AG09319 (cell line): ENCODE results near the gene VIPAS39.

Experiments used
- DNase-seq: peaks from one replicate; pipeline ENCODE4 v3.0.0-alpha.2; 2010; ENCODE audit warnings: low read depth; ENCODE audit errors: extremely low read depth
- TF ChIP-seq, protein P1 (sequence below): IDR thresholded peaks from 2 replicates; pipeline ENCODE4 v1.5.1; 2011; ENCODE audit warnings: low read depth, mild to moderate bottlenecking, inconsistent platforms, low read length, moderate library complexity

The VIPAS39 gene

DNA sequence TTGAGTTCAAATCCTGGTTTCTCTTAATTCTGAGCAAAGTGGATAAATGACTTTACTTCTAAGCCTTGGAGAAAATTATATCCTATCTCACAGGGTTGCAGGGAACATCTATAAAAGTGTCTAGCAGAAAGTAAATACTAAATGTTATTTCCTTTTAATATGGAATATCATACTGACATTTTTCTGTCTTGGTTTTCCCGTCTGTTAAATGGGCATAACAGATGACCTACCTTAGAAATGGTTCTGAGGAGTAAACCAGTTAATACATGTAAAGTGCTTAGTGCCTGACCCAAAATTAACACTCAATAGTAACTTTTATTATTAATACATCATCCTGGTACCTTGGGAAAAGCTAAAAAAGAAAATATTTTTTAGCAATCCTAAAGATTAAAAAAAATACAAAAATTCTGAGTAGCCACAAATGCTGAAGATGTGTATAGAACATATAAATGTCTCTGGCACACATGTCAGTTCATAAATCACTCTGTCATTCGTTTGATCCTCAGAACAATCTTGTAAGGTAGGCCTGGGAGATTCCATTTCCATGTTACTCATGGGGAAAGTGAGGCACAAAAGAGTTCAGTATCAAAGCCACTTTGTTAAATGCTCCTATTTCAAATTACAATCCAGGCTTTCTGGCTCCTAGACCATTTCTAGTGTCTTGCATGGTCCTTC is 1.3 kb downstream of the VIPAS39 start:
- TF ChIP-seq, protein P1, sequence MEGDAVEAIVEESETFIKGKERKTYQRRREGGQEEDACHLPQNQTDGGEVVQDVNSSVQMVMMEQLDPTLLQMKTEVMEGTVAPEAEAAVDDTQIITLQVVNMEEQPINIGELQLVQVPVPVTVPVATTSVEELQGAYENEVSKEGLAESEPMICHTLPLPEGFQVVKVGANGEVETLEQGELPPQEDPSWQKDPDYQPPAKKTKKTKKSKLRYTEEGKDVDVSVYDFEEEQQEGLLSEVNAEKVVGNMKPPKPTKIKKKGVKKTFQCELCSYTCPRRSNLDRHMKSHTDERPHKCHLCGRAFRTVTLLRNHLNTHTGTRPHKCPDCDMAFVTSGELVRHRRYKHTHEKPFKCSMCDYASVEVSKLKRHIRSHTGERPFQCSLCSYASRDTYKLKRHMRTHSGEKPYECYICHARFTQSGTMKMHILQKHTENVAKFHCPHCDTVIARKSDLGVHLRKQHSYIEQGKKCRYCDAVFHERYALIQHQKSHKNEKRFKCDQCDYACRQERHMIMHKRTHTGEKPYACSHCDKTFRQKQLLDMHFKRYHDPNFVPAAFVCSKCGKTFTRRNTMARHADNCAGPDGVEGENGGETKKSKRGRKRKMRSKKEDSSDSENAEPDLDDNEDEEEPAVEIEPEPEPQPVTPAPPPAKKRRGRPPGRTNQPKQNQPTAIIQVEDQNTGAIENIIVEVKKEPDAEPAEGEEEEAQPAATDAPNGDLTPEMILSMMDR, result no peak
- no peak for DNase-seq

DNA sequence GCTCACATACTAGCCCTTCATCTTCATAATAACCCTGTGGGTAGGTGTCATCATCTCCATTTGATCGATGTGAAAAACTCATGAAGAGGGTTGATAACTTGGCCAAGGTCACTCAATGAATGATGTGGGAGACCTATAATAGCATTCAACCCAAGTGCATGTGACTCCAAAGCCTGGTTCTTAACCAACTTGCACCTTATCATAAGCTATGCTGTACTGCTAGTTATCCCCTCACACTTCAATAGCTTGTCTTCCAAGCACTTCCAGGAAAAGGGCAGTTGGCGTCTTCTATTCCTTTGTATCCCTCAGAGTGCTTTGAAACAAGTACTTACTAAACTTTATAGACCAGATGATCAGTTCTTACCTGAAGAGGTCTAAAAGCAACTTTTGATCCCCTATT is 15.2 kb downstream of the VIPAS39 start:
- TF ChIP-seq, protein P1, result no peak
- no peak for DNase-seq

DNA sequence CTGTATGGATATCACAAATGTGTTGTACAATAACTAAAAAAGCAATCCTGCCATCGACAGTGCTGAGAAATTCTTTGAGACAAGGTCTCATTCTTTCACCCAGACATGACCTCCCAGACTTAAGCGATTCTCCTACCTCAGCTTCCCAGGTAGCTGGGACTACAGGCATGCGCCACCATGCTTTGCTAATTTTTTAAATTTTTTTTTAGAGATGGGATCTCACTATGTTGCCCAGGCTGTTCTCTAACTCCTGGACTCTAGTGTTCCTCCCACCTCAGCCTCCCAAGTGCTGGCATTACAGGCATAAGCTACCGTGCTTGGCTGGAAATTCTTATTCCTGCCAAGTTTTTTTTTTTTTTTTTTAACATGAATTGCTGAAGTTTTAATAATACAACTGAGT is 17.5 kb downstream of the VIPAS39 start:
- TF ChIP-seq, protein P1, result no peak
- DNase-seq, result no peak

DNA sequence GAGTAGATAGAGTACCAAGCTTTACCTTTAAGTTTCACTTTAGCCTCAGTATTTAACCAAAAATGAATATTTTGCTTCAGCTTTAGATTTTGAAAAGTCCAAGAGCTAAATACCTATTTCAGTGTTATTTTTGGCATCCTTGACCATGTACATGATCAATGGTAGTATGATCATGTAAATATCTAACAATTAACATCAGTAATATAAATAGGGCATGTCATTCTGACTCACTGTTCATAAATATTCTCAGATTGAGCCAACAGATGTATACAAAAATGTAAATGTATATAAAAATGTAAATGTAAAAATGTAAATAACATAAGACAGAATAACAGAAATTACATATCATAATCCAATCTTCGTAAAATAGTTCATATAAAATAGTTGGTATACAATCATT is 18.8 kb downstream of the VIPAS39 start:
- no peak for DNase-seq
- TF ChIP-seq, protein P1, result no peak

DNA sequence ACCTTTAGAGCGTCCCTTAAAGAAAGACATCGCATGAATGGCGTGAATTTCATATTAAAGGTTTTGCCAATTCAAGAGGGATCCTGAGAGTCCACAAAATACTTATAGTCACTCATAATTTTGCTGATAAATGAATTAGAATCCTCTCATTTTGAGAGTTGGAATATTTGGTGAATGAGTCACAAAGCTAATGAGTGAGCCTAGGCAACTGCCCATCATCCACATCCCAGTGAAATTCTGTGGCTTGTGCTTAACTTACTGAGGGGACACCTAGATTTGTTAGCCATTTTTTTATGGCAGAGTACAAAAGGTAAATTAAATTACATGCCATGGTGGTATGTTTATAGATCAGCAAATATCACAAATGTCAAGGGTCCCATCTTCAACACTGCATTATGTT is 21.4 kb downstream of the VIPAS39 start:
- no peak for DNase-seq
- TF ChIP-seq, protein P1, result no peak

DNA sequence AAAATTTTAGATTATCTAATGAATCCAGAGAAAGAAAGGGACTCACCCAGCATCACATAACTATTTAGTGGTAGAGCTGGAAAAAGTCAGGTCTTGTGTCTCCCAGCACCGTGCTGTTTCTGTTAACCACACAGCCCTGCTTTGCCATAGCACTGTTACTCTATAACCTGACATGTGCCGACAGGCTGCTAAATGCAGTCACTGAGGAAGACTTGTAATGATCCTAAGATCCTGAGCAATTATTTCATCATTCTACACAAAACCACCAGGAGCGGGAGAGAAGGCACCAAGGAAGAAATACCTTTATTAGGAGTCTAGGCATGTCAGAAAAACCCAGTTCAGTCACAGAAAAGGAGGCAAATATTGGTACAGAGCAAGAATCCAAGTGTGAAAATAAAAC is 31.0 kb downstream of the VIPAS39 start:
- TF ChIP-seq, protein P1, result no peak
- no peak for DNase-seq

DNA sequence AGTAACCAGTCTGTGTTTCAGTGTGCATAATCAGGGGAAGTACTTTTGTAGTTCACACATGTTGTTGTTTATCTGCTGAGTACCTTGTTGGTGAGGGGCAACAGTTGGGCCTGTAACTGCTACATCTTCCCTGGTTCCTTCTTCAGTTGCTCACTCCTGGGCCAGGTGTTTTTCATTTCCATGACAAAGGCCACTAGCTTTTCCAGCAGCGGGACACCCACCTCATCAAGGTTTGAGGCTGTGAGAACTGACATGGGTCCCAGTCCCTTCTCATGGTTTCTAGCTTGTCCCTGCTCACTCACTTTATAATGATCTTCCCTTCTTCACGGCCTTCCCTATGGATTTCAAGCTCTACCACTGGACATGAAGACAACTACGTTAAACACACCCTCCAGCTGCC is 32.5 kb downstream of the VIPAS39 start:
- no peak for DNase-seq
- TF ChIP-seq, protein P1, result no peak
